ENCODE results near the gene FYCO1.

Gene FYCO1

GRCh38 chr3:45915518-45916231, 79.9 kb downstream of the FYCO1 start:
- DNase-seq (ENCODE audit: low read depth in 2 of 2), result peak; percentile 70 to 75

- no peak for DNase-seq (ENCODE audit: low read depth in 2 of 2)
Observed at GRCh38 chr3:45915059-45915439, 80.6 kb downstream of the FYCO1 start.

GRCh38 chr3:45914362-45915058, 81.1 kb downstream of the FYCO1 start:
- no peak for DNase-seq (ENCODE audit: low read depth in 2 of 2)

GRCh38 chr3:45912435-45912834, 83.2 kb downstream of the FYCO1 start:
- no peak for DNase-seq (ENCODE audit: low read depth in 2 of 2)

GRCh38 chr3:45911511-45912226, 84.0 kb downstream of the FYCO1 start:
- no peak for DNase-seq (ENCODE audit: low read depth in 2 of 2)

- no peak for DNase-seq (ENCODE audit: low read depth in 2 of 2)
Observed at GRCh38 chr3:45910892-45911291, 84.7 kb downstream of the FYCO1 start.

GRCh38 chr3:45909542-45909941, 86.1 kb downstream of the FYCO1 start:
- no peak for DNase-seq (ENCODE audit: low read depth in 2 of 2)

GRCh38 chr3:45908761-45909160, 86.9 kb downstream of the FYCO1 start:
- DNase-seq (ENCODE audit: low read depth in 2 of 2), result no peak

- DNase-seq (ENCODE audit: low read depth in 2 of 2), result no peak
Observed at GRCh38 chr3:45907769-45908705, 87.6 kb downstream of the FYCO1 start.

- no peak for DNase-seq (ENCODE audit: low read depth in 2 of 2)
Observed at GRCh38 chr3:45906681-45907407, 88.8 kb downstream of the FYCO1 start.

GRCh38 chr3:45905755-45906154, 89.9 kb downstream of the FYCO1 start:
- DNase-seq (ENCODE audit: low read depth in 2 of 2), result no peak

- no peak for DNase-seq (ENCODE audit: low read depth in 2 of 2)
Observed at GRCh38 chr3:45904931-45905330, 90.7 kb downstream of the FYCO1 start.

- DNase-seq (ENCODE audit: low read depth in 2 of 2), result no peak
Observed at GRCh38 chr3:45896956-45897355, 98.7 kb downstream of the FYCO1 start.

- no peak for DNase-seq (ENCODE audit: low read depth in 2 of 2)
Observed at GRCh38 chr3:45895686-45896468, 99.7 kb downstream of the FYCO1 start.

GRCh38 chr3:45894015-45894414, 101.6 kb downstream of the FYCO1 start:
- no peak for DNase-seq (ENCODE audit: low read depth in 2 of 2)

GRCh38 chr3:45892161-45892560, 103.5 kb downstream of the FYCO1 start:
- DNase-seq (ENCODE audit: low read depth in 2 of 2), result no peak

GRCh38 chr3:45890405-45890804, 105.2 kb downstream of the FYCO1 start:
- no peak for DNase-seq (ENCODE audit: low read depth in 2 of 2)

- no peak for DNase-seq (ENCODE audit: low read depth in 2 of 2)
Observed at GRCh38 chr3:45889337-45889736, 106.3 kb downstream of the FYCO1 start.

- no peak for DNase-seq (ENCODE audit: low read depth in 2 of 2)
Observed at GRCh38 chr3:45887759-45888511, 107.7 kb downstream of the FYCO1 start.
